ENCODE results near the gene CAP2. TPM values are rescaled to one million over a fixed set of nuclear protein-coding genes. Genes with fewer than 3 reads are reported as not detected.
"Not testable (repeated sequence)": the region's sequence is repeated elsewhere in the genome, so short reads cannot be mapped to it uniquely, and the experiment has no call there.

The CAP2 gene
- total and polyA plus RNA-seq, 10 donors, result 0.68 to 2.8 (median 1.8) TPM

- Histone ChIP-seq H3K27ac (no peak overlapping the region), H3K27me3 (replicated peaks in 1 of 7) (no peaks in the 10 kb centered on the region), H3K9me3 (peaks cover 0 to 17% (median 8%) of the 10 kb centered on the region in 8 donors), H3K4me3 (no peak overlapping the region), H3K4me1 (no peaks in the 10 kb centered on the region), H3K36me3 (no peaks in the 10 kb centered on the region)
- 69 to 86% (median 78%) methylated on average over 4 of the region's 4 CpGs for WGBS, 5 donors
- intact Hi-C loops (cut with DNase I; ENCODE audit: low total_unique reads), result no loop called here
- TF ChIP-seq CTCF (IDR thresholded peaks at IDR 0.05 in 8 of 11, conservative IDR thresholded peaks at IDR 0.05 in 3 of 11) (no peak), POLR2AphosphoS5 (IDR thresholded peaks at IDR 0.05) (no peak), POLR2A (IDR thresholded peaks at IDR 0.05) (no peak)
- DNase-seq, result no peak
Observed at GRCh38 chr6:17408081-17408480, 14.7 kb downstream of the CAP2 start.

GRCh38 chr6:17410281-17410680, 16.9 kb downstream of the CAP2 start:
- DNase-seq, result no peak
- WGBS, 5 donors, result 91 to 97% (median 94%) methylated on average over 4 of the region's 4 CpGs
- Histone ChIP-seq H3K4me3 (no peak overlapping the region), H3K4me1 (no peaks in the 10 kb centered on the region), H3K9me3 (peaks cover 0 to 17% (median 8%) of the 10 kb centered on the region in 8 donors), H3K27me3 (replicated peaks in 1 of 7) (no peaks in the 10 kb centered on the region), H3K36me3 (no peaks in the 10 kb centered on the region), H3K27ac (no peak overlapping the region)
- TF ChIP-seq POLR2A (IDR thresholded peaks at IDR 0.05), result no peak
- TF ChIP-seq POLR2AphosphoS5 (IDR thresholded peaks at IDR 0.05), result no peak
- TF ChIP-seq CTCF (IDR thresholded peaks at IDR 0.05 in 8 of 11, conservative IDR thresholded peaks at IDR 0.05 in 3 of 11), result no peak
- intact Hi-C loops (cut with DNase I; ENCODE audit: low total_unique reads), result no loop called here

- Histone ChIP-seq H3K9me3 (peaks cover 0 to 17% (median 8%) of the 10 kb centered on the region in 8 donors), H3K27me3 (replicated peaks in 1 of 7) (no peaks in the 10 kb centered on the region), H3K36me3 (no peaks in the 10 kb centered on the region), H3K27ac (no peak overlapping the region), H3K4me1 (no peaks in the 10 kb centered on the region), H3K4me3 (no peak overlapping the region)
- DNase-seq, result no peak
- no peak for TF ChIP-seq CTCF (IDR thresholded peaks at IDR 0.05 in 8 of 11, conservative IDR thresholded peaks at IDR 0.05 in 3 of 11)
- no peak for TF ChIP-seq POLR2AphosphoS5 (IDR thresholded peaks at IDR 0.05)
- no peak for TF ChIP-seq POLR2A (IDR thresholded peaks at IDR 0.05)
- 71 to 88% (median 81%) methylated on average over 5 of the region's 5 CpGs for WGBS, 5 donors
- intact Hi-C loops (cut with DNase I; ENCODE audit: low total_unique reads), result no loop called here
Observed at GRCh38 chr6:17413313-17413750, 19.9 kb downstream of the CAP2 start.

- H3K27me3 ChIP-seq (replicated peaks in 1 of 7); H3K4me1 ChIP-seq; H3K4me3 ChIP-seq; DNase-seq; H3K27ac ChIP-seq; intact Hi-C loops (cut with DNase I; ENCODE audit: low total_unique reads); H3K36me3 ChIP-seq: not testable (repeated sequence)
- 88 to 100% (median 94%) methylated on average over 1 of the region's 1 CpG for WGBS, 5 donors
- peaks cover 0 to 17% (median 8%) of the 10 kb centered on the region in 8 donors for H3K9me3 ChIP-seq
Observed at GRCh38 chr6:17414395-17414794, 21.0 kb downstream of the CAP2 start.

- peaks cover 0 to 8% (median 4%) of the 10 kb centered on the region in 8 donors for H3K9me3 ChIP-seq
- no peaks in the 10 kb centered on the region for H3K4me1 ChIP-seq
- WGBS, 5 donors, result 88 to 100% (median 97%) methylated on average over 2 of the region's 2 CpGs
- H3K36me3 ChIP-seq, result no peaks in the 10 kb centered on the region
- intact Hi-C loops (cut with DNase I; ENCODE audit: low total_unique reads), result no loop called here
- no peaks in the 10 kb centered on the region for H3K27me3 ChIP-seq (replicated peaks in 1 of 7)
- DNase-seq, result no peak
- no peak overlapping the region for H3K27ac ChIP-seq
- TF ChIP-seq CTCF (IDR thresholded peaks at IDR 0.05 in 8 of 11, conservative IDR thresholded peaks at IDR 0.05 in 3 of 11), result no peak
- TF ChIP-seq POLR2A (IDR thresholded peaks at IDR 0.05), result no peak
- TF ChIP-seq POLR2AphosphoS5 (IDR thresholded peaks at IDR 0.05), result no peak
- no peak overlapping the region for H3K4me3 ChIP-seq
Observed at GRCh38 chr6:17415321-17415720, 21.9 kb downstream of the CAP2 start.
